Lung microvascular endothelial cell (primary cell): ENCODE measurements around the gene FXYD7. TPM values are rescaled to one million over a fixed set of nuclear protein-coding genes. Genes with fewer than 3 reads are reported as not detected.
"Not testable (repeated sequence)": the region's sequence is repeated elsewhere in the genome, so short reads cannot be mapped to it uniquely, and the experiment has no call there.

Source experiments
- DNase-seq, 2 donors: peaks; one replicate each; pipeline versions ENCODE4 v3.0.0 to v3.0.0-alpha.2; 2010; ENCODE audit warnings: low read depth in 2 of 2
- total RNA-seq: library from RNA; depleted of rRNA; stranded (reverse); fragments of >200 nt; gene quantifications from 2 replicates; pipeline ENCODE4 v1.2.1, GENCODE V29; 2014

Gene FXYD7
- total RNA-seq, 1 donor from 2014 or later = not detected

GRCh38 chr19:35165200-35166058 lies 22.4 kb downstream of the FXYD7 start:
- DNase-seq = no peak

GRCh38 chr19:35166100-35167063 lies 23.3 kb downstream of the FXYD7 start:
- DNase-seq = no peak

GRCh38 chr19:35167251-35168119 lies 24.4 kb downstream of the FXYD7 start:
- no peak for DNase-seq

GRCh38 chr19:35168196-35168595 lies 25.1 kb downstream of the FXYD7 start:
- DNase-seq = no peak

GRCh38 chr19:35169221-35169995 lies 26.4 kb downstream of the FXYD7 start:
- DNase-seq = no peak

GRCh38 chr19:35170359-35171061 lies 27.5 kb downstream of the FXYD7 start:
- DNase-seq = peak in 1 of 2 donors; percentile 16

- peak in 1 of 2 donors; percentile 45 for DNase-seq
Measured at GRCh38 chr19:35171730-35172129, 28.7 kb downstream of the FXYD7 start.

GRCh38 chr19:35174226-35174625 lies 31.2 kb downstream of the FXYD7 start:
- DNase-seq = no peak

- no peak for DNase-seq
Measured at GRCh38 chr19:35176181-35176570, 33.1 kb downstream of the FXYD7 start.

GRCh38 chr19:35177377-35178274 lies 34.6 kb downstream of the FXYD7 start:
- DNase-seq = no peak

GRCh38 chr19:35178701-35179100 lies 35.6 kb downstream of the FXYD7 start:
- DNase-seq = no peak

- no peak for DNase-seq
Measured at GRCh38 chr19:35179830-35180229, 36.8 kb downstream of the FXYD7 start.

GRCh38 chr19:35181387-35181786 lies 38.3 kb downstream of the FXYD7 start:
- DNase-seq = no peak

- DNase-seq = no peak
Measured at GRCh38 chr19:35184267-35184666, 41.2 kb downstream of the FXYD7 start.

GRCh38 chr19:35184884-35185283 lies 41.8 kb downstream of the FXYD7 start:
- DNase-seq = no peak

- no peak for DNase-seq
Measured at GRCh38 chr19:35194012-35194984, 51.2 kb downstream of the FXYD7 start.

- no peak for DNase-seq
Measured at GRCh38 chr19:35195830-35196229, 52.8 kb downstream of the FXYD7 start.

- DNase-seq = not testable (repeated sequence)
Measured at GRCh38 chr19:35196861-35197260, 53.8 kb downstream of the FXYD7 start.
